ENCODE results near the gene NFAT5.
"Not testable (repeated sequence)": the region's sequence is repeated elsewhere in the genome, so short reads cannot be mapped to it uniquely, and the experiment has no call there.

The NFAT5 gene

DNA sequence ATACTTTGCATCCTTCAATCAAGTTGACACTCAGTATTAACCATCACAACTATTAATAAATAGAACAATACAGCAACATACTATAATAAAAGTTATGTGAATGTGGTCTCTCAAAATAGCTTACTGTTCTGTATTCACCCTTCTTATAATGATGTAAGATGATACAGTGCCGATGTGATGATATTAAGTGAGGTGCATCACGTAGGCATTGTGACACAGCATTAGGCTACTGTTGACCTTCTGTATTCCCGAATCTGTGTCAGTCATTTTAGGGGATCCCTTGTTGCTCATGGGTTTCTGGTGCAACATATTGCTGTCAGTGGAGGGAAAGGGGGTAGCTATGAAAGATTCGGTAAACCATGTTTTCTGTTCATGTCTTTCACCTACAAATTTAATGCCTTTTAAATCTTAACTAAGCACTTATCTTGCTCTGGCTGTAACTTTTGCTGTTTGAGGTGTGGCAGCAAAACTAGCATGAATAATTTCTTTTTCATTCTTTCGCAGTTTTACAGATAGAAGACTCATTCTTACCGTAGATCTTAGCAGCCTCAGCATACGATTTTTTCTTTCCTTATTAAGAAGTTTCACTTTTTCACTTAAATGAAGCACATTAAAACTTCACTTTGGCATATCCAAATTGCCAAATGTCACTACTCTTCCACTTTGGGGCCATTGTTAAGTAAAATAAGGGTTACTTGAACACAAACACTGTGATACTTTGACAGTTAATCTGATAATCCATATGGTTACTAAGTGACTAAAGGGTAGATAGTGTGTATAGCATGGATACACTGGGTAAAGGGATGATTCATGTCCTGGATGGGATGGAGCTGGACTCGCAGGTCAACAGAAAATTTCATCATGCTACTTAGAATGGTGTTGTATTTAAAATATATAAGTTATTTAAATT is 29.6 kb downstream of the NFAT5 start:
- no peak for DNase-seq (ENCODE audit: low read depth in 2 of 2)

GRCh38 chr16:69596801-69597200 is 31.0 kb downstream of the NFAT5 start:
- no peak for DNase-seq (ENCODE audit: low read depth in 2 of 2)

- no peak for DNase-seq (ENCODE audit: low read depth in 2 of 2)
Measured at GRCh38 chr16:69598045-69598444, 32.3 kb downstream of the NFAT5 start.

- DNase-seq (ENCODE audit: low read depth in 2 of 2), result no peak
Measured at GRCh38 chr16:69599731-69600130, 34.0 kb downstream of the NFAT5 start.

GRCh38 chr16:69600202-69600601 is 34.4 kb downstream of the NFAT5 start:
- DNase-seq (ENCODE audit: low read depth in 2 of 2), result no peak

DNA sequence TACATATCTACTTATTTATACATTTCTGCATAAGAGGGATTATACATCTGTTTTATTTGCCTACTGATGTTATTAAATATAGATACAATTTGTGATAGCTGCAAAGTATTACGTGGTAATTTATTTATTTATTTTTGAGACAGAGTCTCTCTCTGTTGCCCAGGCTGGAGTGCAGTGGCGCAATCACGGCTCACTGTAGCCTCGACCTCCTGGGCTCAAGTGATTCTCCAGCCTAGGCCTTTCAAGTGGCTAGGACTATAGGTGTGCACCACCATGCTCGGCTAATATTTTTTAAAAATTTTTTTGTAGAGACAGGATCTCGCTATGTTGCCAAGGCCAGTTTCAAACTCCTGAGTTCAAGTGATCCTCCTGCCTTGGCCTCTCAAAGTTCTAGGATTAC is 35.5 kb downstream of the NFAT5 start:
- DNase-seq (ENCODE audit: low read depth in 2 of 2), result no peak

DNA sequence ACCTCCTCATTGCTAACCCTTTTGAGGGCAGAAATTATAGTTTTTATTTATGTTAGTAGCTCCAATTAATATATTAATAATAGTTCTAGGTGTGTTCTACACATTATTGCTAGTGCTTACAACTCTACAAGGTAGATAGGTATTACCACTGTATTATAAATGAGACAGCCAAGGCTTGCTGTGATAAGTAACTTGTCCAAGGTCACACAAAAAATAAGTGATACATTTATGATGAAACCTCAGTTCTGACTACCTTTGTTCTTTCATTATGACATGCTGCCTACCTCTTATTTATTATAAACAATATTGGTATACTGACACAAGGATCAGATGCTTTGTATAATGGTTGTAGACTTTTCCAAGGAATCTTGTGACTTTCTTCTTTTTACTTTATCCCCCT is 41.2 kb downstream of the NFAT5 start:
- no peak for DNase-seq (ENCODE audit: low read depth in 2 of 2)

- no peak for DNase-seq (ENCODE audit: low read depth in 2 of 2)
Measured at GRCh38 chr16:69607674-69608073, 41.9 kb downstream of the NFAT5 start.

DNA sequence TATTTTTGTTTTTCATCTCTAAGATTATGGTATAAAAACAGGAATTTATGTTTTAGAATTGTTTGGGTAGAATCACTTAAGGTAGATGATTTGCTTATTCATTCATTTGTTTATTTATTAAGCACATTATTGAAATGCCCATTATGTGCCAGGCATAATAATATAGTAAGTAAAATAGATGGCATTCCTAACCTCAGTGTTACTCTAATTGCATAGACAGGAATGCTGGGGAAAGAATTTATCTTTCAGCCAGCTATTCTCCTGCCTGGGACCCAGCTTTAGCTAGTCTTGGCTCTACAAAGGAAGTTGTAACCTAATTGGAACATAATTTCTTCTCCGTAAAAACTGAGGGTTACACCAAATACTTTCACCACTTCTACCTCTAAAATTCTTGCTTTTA is 44.6 kb downstream of the NFAT5 start:
- DNase-seq (ENCODE audit: low read depth in 2 of 2), result no peak

DNA sequence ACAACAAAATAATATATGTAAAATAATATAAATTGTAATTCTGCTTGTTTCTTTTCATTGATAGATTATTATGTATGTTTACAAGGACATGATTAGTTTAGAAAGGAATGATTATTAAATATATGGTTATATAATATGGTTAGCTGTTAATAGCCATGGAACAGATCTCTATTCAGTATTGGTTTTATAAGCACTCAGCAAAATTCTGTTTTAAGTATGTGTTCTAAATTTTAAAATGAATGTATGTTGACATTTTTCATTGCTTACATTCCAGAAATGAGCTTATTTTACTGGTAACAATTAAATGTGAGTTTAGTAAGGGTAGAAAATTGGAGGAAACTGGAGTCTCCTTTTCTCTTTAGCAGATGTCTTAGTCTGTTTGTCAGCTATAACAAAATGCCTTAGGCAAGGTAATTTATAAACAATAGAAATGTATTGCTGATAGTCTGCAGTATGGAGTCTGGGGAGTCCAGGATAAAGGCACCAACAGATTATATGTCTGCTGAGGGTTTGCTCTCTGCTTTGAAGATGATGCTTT is 45.4 kb downstream of the NFAT5 start:
- no peak for DNase-seq (ENCODE audit: low read depth in 2 of 2)

DNA sequence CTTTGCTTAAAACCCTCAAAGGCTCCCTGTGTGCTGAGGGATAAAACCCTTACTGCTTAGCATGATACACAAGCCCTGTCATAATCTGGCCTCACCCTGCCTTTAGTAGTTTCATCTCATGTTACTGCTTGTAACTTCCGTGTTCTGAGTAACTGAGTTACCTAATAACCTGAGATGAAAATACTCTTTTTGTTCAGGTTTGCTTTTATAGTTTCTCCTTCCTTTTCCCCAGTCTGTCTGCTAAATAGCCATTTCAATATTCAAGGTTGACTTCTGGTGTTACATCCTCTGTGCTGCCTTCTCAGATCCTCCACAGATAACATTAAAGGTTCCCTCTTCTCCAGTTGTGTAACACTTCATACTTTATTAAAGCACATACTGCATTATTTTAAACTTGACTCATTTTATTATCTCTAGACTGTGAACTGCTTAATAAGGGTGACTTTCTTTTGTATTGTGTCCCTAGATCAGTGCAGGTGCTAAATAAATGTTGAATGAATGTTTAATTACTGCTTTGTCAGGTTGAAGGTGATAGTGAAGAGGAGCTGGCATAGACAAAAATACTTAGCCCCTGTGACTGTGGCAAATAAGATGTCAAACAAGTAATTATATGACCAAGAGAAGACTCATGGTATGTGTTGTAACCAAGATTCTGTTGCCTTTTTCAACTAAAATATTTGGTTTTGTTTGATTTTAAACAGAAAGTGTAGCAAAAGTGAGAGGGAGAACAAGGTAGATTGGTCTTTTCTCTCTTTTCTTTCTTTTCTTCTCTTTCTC is 47.8 kb downstream of the NFAT5 start:
- no peak for DNase-seq (ENCODE audit: low read depth in 2 of 2)

GRCh38 chr16:69615528-69615927 is 49.8 kb downstream of the NFAT5 start:
- DNase-seq (ENCODE audit: low read depth in 2 of 2), result no peak

DNA sequence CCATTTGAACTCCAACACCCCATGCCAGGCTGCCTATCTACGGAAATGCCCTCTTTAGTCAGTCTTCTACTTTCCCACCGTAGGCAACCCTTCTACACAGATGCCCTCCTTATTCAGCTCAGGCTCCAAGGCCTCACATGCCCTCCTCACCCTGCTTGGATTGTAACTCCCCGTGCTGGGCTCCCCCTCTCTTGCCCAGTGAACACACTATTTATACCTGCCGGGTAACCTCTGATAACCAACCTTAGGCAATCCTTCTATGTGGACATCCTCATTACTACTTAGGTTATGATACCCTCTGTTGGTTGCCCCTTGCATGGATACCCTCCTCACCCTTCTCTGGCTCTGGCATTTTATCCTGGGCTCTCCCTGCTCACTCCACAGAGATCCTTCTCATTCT is 50.3 kb downstream of the NFAT5 start:
- DNase-seq (ENCODE audit: low read depth in 2 of 2), result no peak

- DNase-seq (ENCODE audit: low read depth in 2 of 2), result no peak
Measured at GRCh38 chr16:69618307-69618706, 52.5 kb downstream of the NFAT5 start.

DNA sequence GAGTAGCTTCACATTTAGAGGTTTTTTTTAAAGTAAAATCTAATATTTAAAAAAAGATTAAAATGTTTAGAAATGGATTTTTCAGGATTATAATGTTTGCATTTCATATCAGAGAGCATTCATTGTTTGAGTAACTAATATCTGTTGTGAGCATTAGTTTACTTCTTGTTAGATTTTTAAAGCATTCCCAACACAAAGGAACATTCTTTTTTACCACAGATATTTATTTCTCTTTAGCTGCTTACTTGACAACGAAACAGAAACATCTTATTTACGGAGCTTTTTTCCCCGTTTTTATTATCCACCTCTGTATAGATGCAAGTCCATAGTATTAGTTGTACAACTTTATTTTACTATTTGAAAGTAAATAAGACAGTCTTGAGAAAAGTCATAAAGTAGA is 53.0 kb downstream of the NFAT5 start:
- no peak for DNase-seq (ENCODE audit: low read depth in 2 of 2)

DNA sequence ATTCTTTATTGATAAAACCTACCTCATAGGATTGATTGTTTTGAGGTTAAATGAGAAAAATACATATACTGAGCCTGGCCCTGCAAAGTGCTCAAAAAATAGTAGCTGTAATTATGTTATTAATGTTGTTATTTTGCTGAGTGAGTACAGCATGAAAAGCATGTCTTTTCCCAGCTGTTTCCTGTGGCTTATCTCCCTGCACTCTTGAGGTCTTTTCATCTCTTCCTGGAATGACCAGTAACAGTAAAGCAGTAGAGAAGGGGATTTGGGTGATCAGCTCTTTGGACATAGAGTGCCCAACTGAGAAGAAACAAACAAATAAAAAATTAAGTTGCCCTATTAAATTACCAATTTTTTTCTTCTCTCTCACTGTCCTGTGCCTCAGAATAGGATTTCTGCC is 53.7 kb downstream of the NFAT5 start:
- DNase-seq (ENCODE audit: low read depth in 2 of 2), result no peak

DNA sequence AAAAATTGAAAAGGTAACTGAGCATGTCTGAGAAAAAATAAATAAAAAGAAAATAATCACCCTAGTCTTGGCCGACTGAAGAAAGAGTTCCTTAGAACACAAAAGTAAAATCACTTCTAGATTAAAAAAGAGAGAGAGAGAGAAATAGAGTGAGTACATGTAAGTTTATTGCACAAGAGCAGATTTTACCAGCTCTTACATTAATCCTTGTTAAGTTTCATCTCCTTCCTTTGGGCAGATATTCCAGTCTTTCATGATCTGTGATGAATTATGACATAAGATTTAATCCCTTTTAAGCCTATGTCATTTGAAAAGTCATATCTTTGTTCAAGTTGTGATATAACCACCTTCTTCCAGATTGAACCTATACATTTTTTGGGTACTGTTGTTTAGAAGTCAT is 54.8 kb downstream of the NFAT5 start:
- DNase-seq (ENCODE audit: low read depth in 2 of 2), result no peak

DNA sequence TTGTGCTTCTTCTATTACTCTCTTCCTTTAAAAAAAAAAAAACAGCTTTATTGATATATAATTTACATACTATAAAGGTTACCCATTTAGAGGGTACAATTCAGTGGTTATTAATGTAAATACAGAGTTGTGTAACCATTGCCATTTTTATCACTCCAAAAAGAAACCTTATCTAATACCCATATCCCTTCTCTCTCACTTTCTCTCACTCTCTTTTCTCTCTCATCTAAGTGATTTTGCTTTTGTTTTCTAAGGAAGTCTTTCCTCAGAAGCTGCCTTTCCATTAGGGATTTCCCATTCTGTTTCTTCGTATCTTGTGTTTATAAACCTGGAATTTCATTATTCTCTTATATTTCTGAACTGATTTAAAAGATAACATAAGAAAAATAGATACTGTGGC is 55.5 kb downstream of the NFAT5 start:
- DNase-seq (ENCODE audit: low read depth in 2 of 2), result no peak

GRCh38 chr16:69626256-69626655 is 60.5 kb downstream of the NFAT5 start:
- no peak for DNase-seq (ENCODE audit: low read depth in 2 of 2)

DNA sequence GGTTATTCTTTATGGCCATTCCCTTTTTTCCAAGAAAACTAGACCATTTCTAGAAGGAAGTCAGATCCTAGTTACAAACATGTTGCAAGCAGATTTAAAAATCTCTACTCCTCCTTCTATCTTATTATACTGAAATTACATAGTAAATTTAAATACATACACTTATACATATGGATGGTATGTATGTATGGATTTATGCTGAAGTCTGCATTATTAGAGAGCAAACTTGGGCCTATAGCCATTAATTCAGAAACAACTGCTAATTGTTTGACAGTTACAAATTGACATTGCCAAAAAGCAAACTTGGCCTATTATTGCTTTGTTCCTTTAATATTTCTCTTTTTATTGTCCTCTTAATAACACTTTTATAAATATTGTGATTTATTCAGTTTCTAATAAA is 67.1 kb downstream of the NFAT5 start:
- no peak for DNase-seq (ENCODE audit: low read depth in 2 of 2)

GRCh38 chr16:69633375-69633774 is 67.6 kb downstream of the NFAT5 start:
- DNase-seq (ENCODE audit: low read depth in 2 of 2), result no peak

DNA sequence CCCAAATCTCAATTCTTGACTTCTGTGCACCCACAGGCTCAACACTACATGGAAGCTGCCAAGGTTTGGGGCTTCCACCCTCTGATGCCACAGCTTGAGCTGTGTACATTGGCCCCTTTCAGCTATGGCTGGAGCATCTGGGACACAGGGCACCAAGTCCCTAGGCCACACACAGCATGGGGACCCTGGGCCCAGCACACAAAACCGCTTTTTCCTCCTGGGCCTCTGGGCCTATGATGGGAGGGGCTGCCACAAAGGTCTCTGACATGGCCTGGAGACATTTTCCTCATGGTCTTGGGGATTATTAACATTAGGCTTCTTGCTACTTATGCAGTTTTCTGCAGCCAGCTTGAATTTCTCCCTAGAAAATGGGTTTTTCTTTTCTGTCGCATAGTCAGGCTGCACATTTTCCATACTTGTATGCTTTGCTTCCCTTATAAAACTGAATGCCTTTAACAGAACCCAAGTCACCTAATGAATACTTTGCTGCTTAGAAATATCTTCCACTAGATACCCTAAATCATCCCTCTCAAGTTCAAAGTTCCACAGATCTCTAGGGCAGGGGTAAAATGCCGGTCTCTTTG is 70.9 kb downstream of the NFAT5 start:
- not testable (repeated sequence) for DNase-seq (ENCODE audit: low read depth in 2 of 2)
